Activated T-cell treated with anti-CD3 and anti-CD28 coated beads, Interleukin-2, amount 50 U/mL, for 4 hours (primary cell): Measurements from ENCODE around the gene PEAK1. TPM values are rescaled to one million over a fixed set of nuclear protein-coding genes. Genes with fewer than 3 reads are reported as not detected.

ENCODE experiments used
- ATAC-seq, 2 donors: fragments of 200-7000 bp; cut with Tn5 transposase; one replicate each; pipeline ENCODE4 v1.10.0; 2021
- DNase-seq: peaks from one replicate; pipeline ENCODE4 v3.0.0-alpha.2; 2020
- H3K27me3 Mint-ChIP-seq: one replicate; pipeline ENCODE4 v1.8.0; 2021; ENCODE audit warnings: low read depth, mixed read lengths
- H3K36me3 Mint-ChIP-seq: one replicate; pipeline ENCODE4 v1.8.0; 2022; ENCODE audit warnings: mixed read lengths; ENCODE audit not compliant: insufficient read depth
- H3K4me1 Mint-ChIP-seq: one replicate; pipeline ENCODE4 v1.8.0; 2021; ENCODE audit warnings: low read depth, mixed read lengths
- H3K4me3 Mint-ChIP-seq: one replicate; pipeline ENCODE4 v1.8.0; 2021; ENCODE audit warnings: mild to moderate bottlenecking, moderate library complexity, mixed read lengths
- H3K9me3 Mint-ChIP-seq: one replicate; pipeline ENCODE4 v1.8.0; 2021; ENCODE audit warnings: mixed read lengths
- total RNA-seq, 3 donors: library from RNA; stranded (reverse); gene quantifications; one replicate each; pipeline ENCODE4 v1.2.1, GENCODE V29; 2021

The PEAK1 gene
- total RNA-seq, 3 donors from 2014 or later = 15.5 to 23.1 (median 21.2) TPM

DNA sequence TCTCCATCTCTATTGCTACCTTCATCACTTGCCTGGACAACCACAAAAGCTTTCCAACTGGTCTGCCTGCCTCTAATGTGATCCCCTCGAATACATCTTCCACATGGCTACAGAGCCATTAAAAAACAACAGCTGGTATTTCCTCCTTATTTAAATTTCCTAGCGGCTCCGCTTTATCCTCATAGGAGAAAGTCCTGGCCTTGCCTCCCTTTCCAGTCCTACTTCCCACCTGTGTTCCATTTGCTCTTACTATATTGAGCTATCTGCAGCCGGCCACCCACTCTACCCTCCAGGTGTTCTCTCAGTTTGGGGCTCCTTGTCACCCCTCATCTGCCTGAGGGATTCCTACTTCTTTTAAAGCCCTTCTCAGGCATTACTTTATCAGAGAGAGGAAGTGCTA lies 299.3 kb downstream of the PEAK1 start:
- Mint-ChIP-seq H3K4me1 (peaks cover 9% of the 10 kb centered on the region), H3K9me3 (no peaks in the 10 kb centered on the region)
- DNase-seq = no peak

DNA sequence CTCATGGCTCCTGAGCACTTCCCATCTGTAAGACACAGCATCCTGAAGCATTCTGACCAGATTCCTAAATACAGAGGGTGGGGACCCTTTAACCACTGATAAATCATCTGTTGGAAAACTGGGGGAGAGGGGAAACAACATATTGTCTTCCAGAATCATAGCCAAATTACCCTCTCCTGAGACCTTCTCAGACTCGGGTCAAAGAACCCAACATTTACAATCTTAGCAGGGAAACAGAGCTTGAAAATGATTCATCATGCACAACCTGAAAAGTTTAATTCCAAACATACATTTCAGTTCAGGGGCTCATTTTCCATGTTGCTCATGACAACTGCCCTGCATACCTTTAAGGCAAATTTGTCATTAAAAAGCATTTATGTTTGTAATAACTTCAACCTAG lies 300.5 kb downstream of the PEAK1 start:
- Mint-ChIP-seq H3K4me1 (peaks cover 9% of the 10 kb centered on the region), H3K27me3 (no peaks in the 10 kb centered on the region), H3K4me3 (no peak overlapping the region), H3K36me3 (no peaks in the 10 kb centered on the region), H3K9me3 (no peaks in the 10 kb centered on the region)
- no peak for DNase-seq
- no peak for ATAC-seq

More for the DNA sequence above, 299.3 kb downstream of the PEAK1 start:
- ATAC-seq = no peak
- H3K27me3 Mint-ChIP-seq = no peaks in the 10 kb centered on the region
- H3K4me3 Mint-ChIP-seq = no peak overlapping the region
- H3K36me3 Mint-ChIP-seq = no peaks in the 10 kb centered on the region

GRCh38 chr15:77118882-77119321 lies 301.0 kb downstream of the PEAK1 start:
- H3K4me3 Mint-ChIP-seq = no peak overlapping the region
- no peaks in the 10 kb centered on the region for H3K27me3 Mint-ChIP-seq
- H3K9me3 Mint-ChIP-seq = no peaks in the 10 kb centered on the region
- peaks cover under 1% of the 10 kb centered on the region for H3K36me3 Mint-ChIP-seq
- DNase-seq = no peak
- peak in 1 of 2 donors; percentile 43 for ATAC-seq
- H3K4me1 Mint-ChIP-seq = peaks cover 9% of the 10 kb centered on the region

DNA sequence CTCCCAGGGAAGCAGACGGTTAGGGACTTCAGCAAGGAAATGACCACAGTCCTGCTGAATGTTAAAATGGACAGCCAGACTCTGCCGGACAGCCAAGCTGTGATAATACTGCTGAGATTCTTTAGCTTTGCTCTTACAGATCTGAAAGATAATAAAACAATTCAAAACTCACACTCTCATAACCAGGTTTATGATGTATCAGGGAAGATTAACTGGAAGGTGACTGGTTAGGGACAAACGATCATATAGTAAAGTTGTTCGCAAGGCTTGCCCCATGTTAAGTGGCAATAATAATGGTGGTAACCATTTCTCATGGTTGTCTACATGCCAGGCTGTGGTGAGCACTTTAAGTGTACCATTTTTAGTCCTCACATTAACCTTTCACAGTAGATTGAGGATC lies 304.7 kb downstream of the PEAK1 start:
- Mint-ChIP-seq H3K27me3 (no peaks in the 10 kb centered on the region), H3K36me3 (peaks cover 3% of the 10 kb centered on the region), H3K4me1 (peaks cover 7% of the 10 kb centered on the region), H3K9me3 (no peaks in the 10 kb centered on the region), H3K4me3 (no peak overlapping the region)
- ATAC-seq (no peak), DNase-seq (no peak)

- H3K4me3 Mint-ChIP-seq = no peak overlapping the region
- DNase-seq (no peak), ATAC-seq (no peak)
- peaks cover 3% of the 10 kb centered on the region for H3K36me3 Mint-ChIP-seq
- H3K27me3 Mint-ChIP-seq = no peaks in the 10 kb centered on the region
- H3K4me1 Mint-ChIP-seq = no peaks in the 10 kb centered on the region
- no peaks in the 10 kb centered on the region for H3K9me3 Mint-ChIP-seq
Measured at GRCh38 chr15:77112838-77113504, 306.9 kb downstream of the PEAK1 start.

DNA sequence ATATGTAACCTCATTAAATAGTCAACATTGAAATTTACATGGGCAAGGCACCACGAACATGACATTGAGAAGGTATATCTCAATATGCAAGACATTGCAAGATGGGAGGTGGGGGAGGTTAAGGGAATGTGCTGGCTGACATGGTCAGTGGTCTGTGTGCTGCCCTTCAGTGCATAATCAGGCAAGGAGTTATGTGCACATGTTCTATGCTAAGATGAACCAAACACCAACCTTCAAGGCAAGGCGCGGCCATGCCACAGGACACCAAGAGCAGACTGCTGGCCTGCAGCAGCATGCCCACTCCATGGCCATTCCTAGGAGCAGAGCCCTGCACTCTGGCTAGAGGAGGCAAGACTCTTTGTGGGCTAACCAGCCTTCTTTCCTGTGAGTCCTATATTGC lies 308.1 kb downstream of the PEAK1 start:
- Mint-ChIP-seq H3K4me1 (no peaks in the 10 kb centered on the region), H3K4me3 (no peak overlapping the region), H3K36me3 (peaks cover 3% of the 10 kb centered on the region), H3K9me3 (no peaks in the 10 kb centered on the region), H3K27me3 (no peaks in the 10 kb centered on the region)
- ATAC-seq (no peak), DNase-seq (no peak)

DNA sequence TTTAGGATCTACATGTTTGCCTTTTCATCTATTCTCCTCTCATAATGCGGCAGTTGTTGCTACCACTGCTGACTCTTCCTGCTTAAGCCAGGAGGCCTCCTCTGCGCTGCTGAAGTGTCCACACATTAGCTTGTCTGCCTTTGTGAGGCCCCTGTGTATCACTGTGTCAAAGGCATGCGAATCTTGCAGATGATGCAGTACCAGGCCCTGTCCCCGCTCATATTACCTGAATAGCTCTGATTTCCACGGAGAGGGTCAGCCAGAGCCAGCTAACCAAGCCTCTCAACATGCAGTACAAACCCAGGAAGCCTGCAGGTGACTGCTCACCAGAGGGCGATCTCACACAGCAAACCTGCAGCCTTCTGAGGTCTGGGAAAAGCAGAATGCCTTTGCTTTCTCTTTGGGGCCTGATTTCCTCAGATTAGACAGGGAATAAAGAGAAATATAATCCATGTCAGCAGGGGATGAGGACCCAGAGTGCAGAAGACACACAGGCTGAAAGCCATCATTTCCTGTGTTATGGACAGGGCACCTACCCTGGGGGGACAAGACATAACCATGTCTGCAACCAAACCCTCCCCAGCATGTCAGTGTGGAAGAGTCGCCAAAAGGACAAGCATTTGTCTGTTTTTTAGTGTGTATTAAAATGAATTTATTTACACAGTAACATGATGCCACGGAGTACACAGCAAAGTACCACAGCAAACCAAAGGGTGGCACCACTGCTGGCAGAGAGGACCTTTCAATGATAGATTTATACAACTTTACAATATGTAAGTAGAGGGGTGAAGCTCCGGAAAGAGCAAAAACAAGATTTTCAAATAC lies 312.2 kb downstream of the PEAK1 start:
- Mint-ChIP-seq H3K4me3 (no peak overlapping the region), H3K27me3 (no peaks in the 10 kb centered on the region), H3K9me3 (no peaks in the 10 kb centered on the region), H3K4me1 (no peaks in the 10 kb centered on the region), H3K36me3 (no peaks in the 10 kb centered on the region)
- DNase-seq (peak; percentile 21), ATAC-seq (peak in 1 of 2 donors; percentile 50)

DNA sequence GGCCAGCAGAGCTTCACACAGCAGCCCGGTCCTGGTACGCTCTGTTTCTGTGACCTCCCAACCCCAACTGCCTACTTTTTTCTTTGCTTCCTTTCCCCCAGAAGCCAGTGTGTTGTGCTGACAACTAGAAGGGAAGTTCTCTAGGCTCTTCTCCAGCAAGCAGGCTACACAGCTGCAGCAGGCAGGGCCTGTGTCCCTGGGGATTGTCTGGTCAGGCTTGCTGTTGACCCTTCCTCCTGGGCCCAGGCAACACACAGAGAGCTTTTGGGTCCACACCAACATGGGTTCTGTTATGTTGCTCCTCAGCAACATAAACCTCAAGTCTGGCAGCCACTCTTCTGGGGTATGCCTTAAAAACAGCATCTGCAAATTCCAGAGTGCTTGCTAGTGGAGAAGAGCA lies 312.8 kb downstream of the PEAK1 start:
- no peak overlapping the region for H3K4me3 Mint-ChIP-seq
- no peaks in the 10 kb centered on the region for H3K27me3 Mint-ChIP-seq
- ATAC-seq (no peak), DNase-seq (no peak)
- no peaks in the 10 kb centered on the region for H3K4me1 Mint-ChIP-seq
- H3K9me3 Mint-ChIP-seq = no peaks in the 10 kb centered on the region
- no peaks in the 10 kb centered on the region for H3K36me3 Mint-ChIP-seq

DNA sequence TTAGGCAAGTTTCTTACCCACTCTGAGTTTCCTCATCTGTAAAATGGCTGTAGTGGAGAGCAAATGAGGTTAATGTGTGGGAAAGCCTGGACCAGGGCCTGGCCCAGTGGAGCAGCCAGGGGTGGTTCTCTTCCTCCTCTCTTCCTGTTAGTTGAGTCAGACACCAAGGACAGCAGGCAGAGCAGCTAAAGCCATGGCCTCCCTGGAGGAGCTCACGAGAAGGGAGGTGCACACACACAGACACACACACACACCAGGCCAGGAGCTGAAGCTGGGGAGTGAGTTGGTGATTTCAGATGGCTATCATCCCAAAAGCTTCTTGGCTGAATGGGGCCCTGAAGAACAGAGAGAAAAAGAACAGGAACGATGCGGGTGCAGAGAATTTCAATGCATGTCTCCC lies 315.7 kb downstream of the PEAK1 start:
- Mint-ChIP-seq H3K36me3 (no peaks in the 10 kb centered on the region), H3K4me3 (no peak overlapping the region), H3K4me1 (no peaks in the 10 kb centered on the region), H3K27me3 (no peaks in the 10 kb centered on the region), H3K9me3 (no peaks in the 10 kb centered on the region)
- DNase-seq (no peak), ATAC-seq (no peak)

- Mint-ChIP-seq H3K27me3 (no peaks in the 10 kb centered on the region), H3K4me1 (no peaks in the 10 kb centered on the region)
- no peak for ATAC-seq
Measured at GRCh38 chr15:77099741-77100463, 320.0 kb downstream of the PEAK1 start.

GRCh38 chr15:77098572-77098971 lies 321.3 kb downstream of the PEAK1 start:
- Mint-ChIP-seq H3K27me3 (no peaks in the 10 kb centered on the region), H3K36me3 (no peaks in the 10 kb centered on the region), H3K4me1 (no peaks in the 10 kb centered on the region), H3K9me3 (no peaks in the 10 kb centered on the region), H3K4me3 (no peak overlapping the region)
- no peak for ATAC-seq
- no peak for DNase-seq

More at GRCh38 chr15:77099741-77100463, 320.0 kb downstream of the PEAK1 start:
- no peak for DNase-seq
- Mint-ChIP-seq H3K4me3 (no peak overlapping the region), H3K9me3 (no peaks in the 10 kb centered on the region), H3K36me3 (no peaks in the 10 kb centered on the region)

DNA sequence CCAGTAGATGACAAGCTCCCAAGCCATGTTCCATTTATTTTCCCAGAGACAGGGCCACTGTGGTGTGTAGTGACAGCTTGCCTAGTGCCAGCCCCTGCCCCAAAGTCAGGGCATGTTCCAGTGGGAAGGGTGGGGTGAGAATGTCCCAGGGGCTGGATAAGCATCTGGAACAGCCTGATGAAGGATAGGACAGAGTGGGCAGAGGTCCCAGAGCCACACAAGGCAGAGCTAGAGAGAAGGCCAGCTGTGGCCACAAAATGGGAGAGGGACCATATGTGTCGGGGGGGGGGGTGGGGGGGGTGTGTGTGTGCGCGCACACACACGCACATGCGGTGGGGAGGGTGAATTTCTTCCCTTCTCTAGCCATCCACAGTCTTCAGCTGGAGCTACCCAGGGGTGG lies 322.0 kb downstream of the PEAK1 start:
- DNase-seq = no peak
- Mint-ChIP-seq H3K4me1 (no peaks in the 10 kb centered on the region), H3K4me3 (no peak overlapping the region), H3K36me3 (no peaks in the 10 kb centered on the region), H3K9me3 (no peaks in the 10 kb centered on the region), H3K27me3 (no peaks in the 10 kb centered on the region)
- ATAC-seq = no peak

DNA sequence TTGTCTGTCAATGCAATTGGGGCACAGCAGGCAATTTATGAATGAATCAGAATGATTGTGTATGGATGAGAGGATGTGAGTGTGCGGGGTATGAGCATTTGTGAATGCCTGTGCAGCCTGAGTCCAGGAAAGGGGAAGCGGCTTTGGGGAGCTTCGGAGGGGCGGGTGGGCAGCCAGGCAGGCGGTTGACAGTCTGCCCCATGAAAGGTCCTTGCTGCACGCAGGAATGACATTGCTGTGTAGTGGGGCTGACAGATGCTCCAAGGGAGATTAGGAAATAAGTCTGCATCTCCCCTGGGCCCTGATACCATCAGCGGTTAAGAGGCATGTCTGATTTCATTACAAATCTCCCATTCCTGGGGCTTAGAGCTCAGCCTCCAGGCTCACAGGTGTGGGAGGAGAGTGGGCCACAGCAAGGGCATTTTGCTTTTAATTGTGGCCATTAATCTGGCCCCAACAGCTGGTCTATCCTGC lies 322.6 kb downstream of the PEAK1 start:
- Mint-ChIP-seq H3K9me3 (no peaks in the 10 kb centered on the region), H3K4me3 (no peak overlapping the region)

DNA sequence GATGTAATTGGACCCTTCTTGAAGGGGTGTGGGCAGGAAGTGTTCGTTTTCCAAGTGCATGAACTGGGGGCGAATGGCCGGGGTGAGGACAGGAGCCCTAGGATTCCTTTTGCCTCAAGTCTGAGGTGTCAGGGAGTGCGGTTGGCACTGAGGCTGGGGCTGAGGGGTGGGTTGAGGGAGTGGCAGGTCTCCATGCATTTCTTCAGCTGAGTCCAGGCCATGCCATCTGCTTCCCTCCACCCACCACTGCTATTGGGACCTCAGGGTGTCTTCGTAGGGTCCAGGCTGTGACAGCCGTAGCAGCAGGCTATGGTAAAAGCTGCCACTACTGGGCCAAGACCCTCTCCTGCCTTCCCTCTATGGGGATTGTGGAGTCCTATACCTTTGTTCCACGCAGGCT lies 323.4 kb downstream of the PEAK1 start:
- Mint-ChIP-seq H3K4me1 (no peaks in the 10 kb centered on the region), H3K4me3 (no peak overlapping the region), H3K27me3 (peaks cover under 1% of the 10 kb centered on the region), H3K9me3 (no peaks in the 10 kb centered on the region), H3K36me3 (no peaks in the 10 kb centered on the region)
- no peak for ATAC-seq
- DNase-seq = no peak

More for the DNA sequence above, 322.6 kb downstream of the PEAK1 start:
- no peak for ATAC-seq
- Mint-ChIP-seq H3K4me1 (no peaks in the 10 kb centered on the region), H3K27me3 (no peaks in the 10 kb centered on the region), H3K36me3 (no peaks in the 10 kb centered on the region)
- no peak for DNase-seq
